NCI-H510A treated with DMSO at 0.1 percent for 48 hours (cell line): ENCODE measurements around the gene RGPD3.
"Not testable (repeated sequence)": the region's sequence is repeated elsewhere in the genome, so short reads cannot be mapped to it uniquely, and the experiment has no call there.

Experiments
- DNase-seq: peaks from one replicate; lab custom pipeline; 2025; lab: John Stamatoyannopoulos, UW

The RGPD3 gene

GRCh38 chr2:106486551-106487385, 18.6 kb upstream of the RGPD3 start, which contains the start of gene CD8B2:
Gene CD8B2 (plus strand): TSS chr2:106487364. CDS start chr2:106487427, 63 bp downstream.
- DNase-seq, result not testable (repeated sequence)

GRCh38 chr2:106479563-106479962, 11.3 kb upstream of the RGPD3 start:
- DNase-seq, result not testable (repeated sequence)

GRCh38 chr2:106477647-106478046, 9.4 kb upstream of the RGPD3 start:
- not testable (repeated sequence) for DNase-seq

GRCh38 chr2:106470658-106471057, 2.4 kb upstream of the RGPD3 start:
- not testable (repeated sequence) for DNase-seq

GRCh38 chr2:106467516-106467915, 697 bp downstream of the RGPD3 start:
- DNase-seq, result not testable (repeated sequence)

GRCh38 chr2:106461882-106462281, 6.3 kb downstream of the RGPD3 start:
- DNase-seq, result not testable (repeated sequence)

- not testable (repeated sequence) for DNase-seq
These were observed 77.5 kb downstream of the RGPD3 start for GRCh38 chr2:106390680-106391079.

GRCh38 chr2:106388814-106389410, 79.3 kb downstream of the RGPD3 start:
- DNase-seq, result not testable (repeated sequence)

GRCh38 chr2:106384548-106384947, 83.7 kb downstream of the RGPD3 start:
- not testable (repeated sequence) for DNase-seq

- DNase-seq, result not testable (repeated sequence)
These were observed 86.3 kb downstream of the RGPD3 start for GRCh38 chr2:106381867-106382266.

- not testable (repeated sequence) for DNase-seq
These were observed 88.6 kb downstream of the RGPD3 start for GRCh38 chr2:106379567-106379966.

GRCh38 chr2:106369182-106369581, 99.0 kb downstream of the RGPD3 start:
- not testable (repeated sequence) for DNase-seq

GRCh38 chr2:106366204-106366885, 101.9 kb downstream of the RGPD3 start:
- DNase-seq, result no peak

GRCh38 chr2:106363791-106364190, 104.4 kb downstream of the RGPD3 start:
- DNase-seq, result no peak

- no peak for DNase-seq
These were observed 105.4 kb downstream of the RGPD3 start for GRCh38 chr2:106362789-106363188.

GRCh38 chr2:106359512-106359911, 108.7 kb downstream of the RGPD3 start:
- DNase-seq, result no peak

- DNase-seq, result no peak
These were observed 109.7 kb downstream of the RGPD3 start for GRCh38 chr2:106358521-106358920.

GRCh38 chr2:106358081-106358480, 110.1 kb downstream of the RGPD3 start:
- no peak for DNase-seq

- DNase-seq, result no peak
These were observed 111.9 kb downstream of the RGPD3 start for GRCh38 chr2:106356291-106356690.

GRCh38 chr2:106353676-106354075, 114.5 kb downstream of the RGPD3 start:
- DNase-seq, result no peak

GRCh38 chr2:106350980-106351379, 117.2 kb downstream of the RGPD3 start:
- DNase-seq, result no peak

GRCh38 chr2:106344302-106344701, 123.9 kb downstream of the RGPD3 start:
- no peak for DNase-seq

GRCh38 chr2:106343274-106343673, 124.9 kb downstream of the RGPD3 start:
- DNase-seq, result no peak
